ENCODE data around the gene ACER2.

ACER2 gene

GRCh38 chr9:19479874-19480273 lies 71.1 kb downstream of the ACER2 start:
- Histone ChIP-seq H3K4me2 (ENCODE audit: low read length) (no peak overlapping the region), H4K20me1 (ENCODE audit: control insufficient read depth, insufficient read depth, low read depth, low read length) (no peaks in the 10 kb centered on the region), H3K79me2 (ENCODE audit: control insufficient read depth, low read length) (no peaks in the 10 kb centered on the region), H3K9me2 (replicated peaks; ENCODE audit: control insufficient read depth, low read length) (no peaks in the 10 kb centered on the region), H3K4me3 (ENCODE audit: low read length) (no peak overlapping the region), H3F3A (ENCODE audit: control insufficient read depth, insufficient read depth) (no peaks in the 10 kb centered on the region), H3K27me3 (ENCODE audit: control insufficient read depth, low read length) (no peaks in the 10 kb centered on the region), H3K9me3 (ENCODE audit: control insufficient read depth, insufficient read depth, low read length) (no peaks in the 10 kb centered on the region), H3K27ac (ENCODE audit: low read depth, low read length) (no peak overlapping the region), H3K36me3 (ENCODE audit: control insufficient read depth, low read length) (no peaks in the 10 kb centered on the region), H3K4me1 (ENCODE audit: control insufficient read depth, low read length) (no peaks in the 10 kb centered on the region)
- TF ChIP-seq CTCF (IDR thresholded peaks at IDR 0.05; ENCODE audit: low read depth, low read length, poor library complexity, severe bottlenecking) = no peak

GRCh38 chr9:19480345-19480744 lies 71.5 kb downstream of the ACER2 start:
- no peaks in the 10 kb centered on the region for H3K4me1 ChIP-seq (ENCODE audit: control insufficient read depth, low read length)
- TF ChIP-seq EZH2phosphoT487 (IDR thresholded peaks at IDR 0.05; ENCODE audit: borderline replicate concordance, low read length) = no peak
- TF ChIP-seq CTCF (IDR thresholded peaks at IDR 0.05; ENCODE audit: low read depth, low read length, poor library complexity, severe bottlenecking) = no peak
- H3K27me3 ChIP-seq (ENCODE audit: control insufficient read depth, low read length) = no peaks in the 10 kb centered on the region
- H3K79me2 ChIP-seq (ENCODE audit: control insufficient read depth, low read length) = no peaks in the 10 kb centered on the region
- H3K9me3 ChIP-seq (ENCODE audit: control insufficient read depth, insufficient read depth, low read length) = no peaks in the 10 kb centered on the region
- no peak overlapping the region for H3K4me3 ChIP-seq (ENCODE audit: low read length)
- no peaks in the 10 kb centered on the region for H3K36me3 ChIP-seq (ENCODE audit: control insufficient read depth, low read length)
- H3K27ac ChIP-seq (ENCODE audit: low read depth, low read length) = no peak overlapping the region
- H4K20me1 ChIP-seq (ENCODE audit: control insufficient read depth, insufficient read depth, low read depth, low read length) = no peaks in the 10 kb centered on the region
- no peaks in the 10 kb centered on the region for H3F3A ChIP-seq (ENCODE audit: control insufficient read depth, insufficient read depth)
- H3K9me2 ChIP-seq (replicated peaks; ENCODE audit: control insufficient read depth, low read length) = no peaks in the 10 kb centered on the region
- no peak overlapping the region for H3K4me2 ChIP-seq (ENCODE audit: low read length)

GRCh38 chr9:19481121-19481870 lies 72.5 kb downstream of the ACER2 start:
- no peak overlapping the region for H3K4me3 ChIP-seq (ENCODE audit: low read length)
- TF ChIP-seq EZH2phosphoT487 (IDR thresholded peaks at IDR 0.05; ENCODE audit: borderline replicate concordance, low read length) (no peak), CTCF (IDR thresholded peaks at IDR 0.05; ENCODE audit: low read depth, low read length, poor library complexity, severe bottlenecking) (no peak)
- no peaks in the 10 kb centered on the region for H3K27me3 ChIP-seq (ENCODE audit: control insufficient read depth, low read length)
- H3F3A ChIP-seq (ENCODE audit: control insufficient read depth, insufficient read depth) = no peaks in the 10 kb centered on the region
- H3K9me2 ChIP-seq (replicated peaks; ENCODE audit: control insufficient read depth, low read length) = no peaks in the 10 kb centered on the region
- H3K36me3 ChIP-seq (ENCODE audit: control insufficient read depth, low read length) = no peaks in the 10 kb centered on the region
- no peak overlapping the region for H3K27ac ChIP-seq (ENCODE audit: low read depth, low read length)
- no peak overlapping the region for H3K4me2 ChIP-seq (ENCODE audit: low read length)
- H4K20me1 ChIP-seq (ENCODE audit: control insufficient read depth, insufficient read depth, low read depth, low read length) = no peaks in the 10 kb centered on the region
- no peaks in the 10 kb centered on the region for H3K9me3 ChIP-seq (ENCODE audit: control insufficient read depth, insufficient read depth, low read length)
- no peaks in the 10 kb centered on the region for H3K79me2 ChIP-seq (ENCODE audit: control insufficient read depth, low read length)
- H3K4me1 ChIP-seq (ENCODE audit: control insufficient read depth, low read length) = no peaks in the 10 kb centered on the region

Measured in DOHH2 (cell line).